Stomach (tissue), 9 donors: Measurements from ENCODE around the gene ZP4. TPM values are rescaled to one million over a fixed set of nuclear protein-coding genes. Genes with fewer than 3 reads are reported as not detected.

Source experiments
- DNase-seq, 2 donors: peaks; one replicate each; pipeline versions ENCODE4 v3.0.0 to v3.0.0-alpha.2; 2013 to 2019
- H3K27ac ChIP-seq, 5 donors: fragments of 200-600 bp in 4 of 5; sonication (generic) in 4 of 5; one replicate each; pipeline ENCODE4 v1.5.1; 2013 to 2019; ENCODE audit warnings: mild to moderate bottlenecking in 1 of 5, moderate library complexity in 1 of 5
- H3K27me3 ChIP-seq, 3 donors: fragments of 200-600 bp; sonication (generic); one replicate each; pipeline ENCODE4 v1.5.1; 2017 to 2019; ENCODE audit warnings: mixed run types in 1 of 3
- H3K36me3 ChIP-seq, 4 donors: fragments of 200-600 bp; sonication (generic); 1 replicate in 3 of 4; 2 replicates in 1 of 4; pipeline ENCODE4 v1.5.1; 2016 to 2019
- H3K4me1 ChIP-seq, 4 donors: fragments of 200-600 bp; sonication (generic); one replicate each; pipeline ENCODE4 v1.5.1; 2016 to 2019
- H3K4me3 ChIP-seq, 4 donors: fragments of 200-600 bp; sonication (generic) in 3 of 4; one replicate each; pipeline ENCODE4 v1.5.1; 2016 to 2019; ENCODE audit warnings: mild to moderate bottlenecking in 1 of 4
- H3K9me3 ChIP-seq, 4 donors: fragments of 200-600 bp; sonication (generic); one replicate each; pipeline ENCODE4 v1.5.1; 2016 to 2019
- EP300 ChIP-seq: sonication (generic); formaldehyde crosslinking; IDR thresholded peaks from one replicate; pipeline ENCODE4 v1.6.1; 2017; ENCODE audit warnings: antibody characterized with exemption
- POLR2A ChIP-seq, 4 donors: fragments of 450-650 bp; IDR thresholded peaks; one replicate each; pipeline ENCODE4 v1.6.1; 2016; ENCODE audit warnings: antibody characterized with exemption in 4 of 4, control low read depth in 2 of 4, mild to moderate bottlenecking in 1 of 4, moderate library complexity in 1 of 4
- POLR2AphosphoS5 ChIP-seq, 3 donors: sonication (generic); formaldehyde crosslinking; IDR thresholded peaks; one replicate each; pipeline ENCODE4 v1.6.1; 2016; ENCODE audit warnings: antibody characterized with exemption in 3 of 3
- WGBS, 5 donors: extraction: QIAGEN DNeasy Blood & Tissue Kit in 3 of 5; methylation state at CpG; one replicate each; pipeline versions ENCODE4 v1.1.5 to v1.1.7; 2013 to 2018; 5-methylcytosine and 5-hydroxymethylcytosine counted together
- intact Hi-C: fragments of 100-400 bp; cut with DNase I; formaldehyde crosslinking; loops from one replicate; pipeline ENCODE4 v1.15.1; 2023; ENCODE audit warnings: low total_unique reads
- polyA plus RNA-seq, 3 donors: library from polyadenylated mRNA; stranded (reverse); fragments of 200-250 nt; gene quantifications; one replicate each; pipeline ENCODE4 v1.2.3, GENCODE V29; 2013
- total RNA-seq, 5 donors: library from RNA; depleted of rRNA; stranded (reverse); fragments of >200 nt; gene quantifications; one replicate each; pipeline versions ENCODE4 v1.1.0 to v1.2.3, GENCODE V29; 2014 to 2016
- TF ChIP-seq, protein P1 (sequence below), 7 experiments: fragments of 450-650 bp in 4 of 7; fragments of 200-600 bp in 3 of 7; sonication (generic) in 3 of 7; IDR thresholded peaks; one replicate each; pipeline ENCODE4 v1.5.1; 2016 to 2019; ENCODE audit warnings: antibody characterized with exemption in 7 of 7, control low read depth in 2 of 7, mild to moderate bottlenecking in 1 of 7
- donor health status: healthy with polysubstance abuse.
- donor health status: Bipolar disorder and iron deficiency.
- donor health status: healthy.

ZP4 gene
- total and polyA plus RNA-seq, 8 donors = not detected

DNA sequence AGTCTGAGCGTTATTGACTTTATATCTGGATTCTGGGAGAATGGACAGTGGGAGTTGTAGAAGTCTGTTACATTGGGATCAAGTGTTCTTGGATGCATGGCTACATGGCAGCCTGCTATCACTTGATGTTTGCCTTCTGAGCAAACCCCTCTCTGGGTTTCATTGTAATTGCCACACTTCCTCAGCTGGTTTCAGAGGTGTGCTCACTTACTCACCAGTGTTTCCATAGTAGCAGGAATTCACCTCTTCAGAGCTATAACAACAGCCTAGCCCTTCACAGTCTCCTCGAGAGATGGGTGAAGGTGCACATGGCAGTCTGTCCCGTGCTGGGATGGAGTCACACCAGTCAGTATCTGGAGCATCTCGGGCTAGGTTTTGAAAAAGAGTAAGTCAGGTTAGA, 2.6 kb downstream of the ZP4 start:
- H3K9me3 ChIP-seq = no peaks in the 10 kb centered on the region
- H3K4me3 ChIP-seq = no peak overlapping the region
- WGBS, 5 donors = 64 to 82% (median 80%) methylated on average over 4 of the region's 4 CpGs
- no peaks in the 10 kb centered on the region for H3K27me3 ChIP-seq
- DNase-seq = no peak
- no peaks in the 10 kb centered on the region for H3K36me3 ChIP-seq
- intact Hi-C loops = no loop called here
- TF ChIP-seq, protein P1, sequence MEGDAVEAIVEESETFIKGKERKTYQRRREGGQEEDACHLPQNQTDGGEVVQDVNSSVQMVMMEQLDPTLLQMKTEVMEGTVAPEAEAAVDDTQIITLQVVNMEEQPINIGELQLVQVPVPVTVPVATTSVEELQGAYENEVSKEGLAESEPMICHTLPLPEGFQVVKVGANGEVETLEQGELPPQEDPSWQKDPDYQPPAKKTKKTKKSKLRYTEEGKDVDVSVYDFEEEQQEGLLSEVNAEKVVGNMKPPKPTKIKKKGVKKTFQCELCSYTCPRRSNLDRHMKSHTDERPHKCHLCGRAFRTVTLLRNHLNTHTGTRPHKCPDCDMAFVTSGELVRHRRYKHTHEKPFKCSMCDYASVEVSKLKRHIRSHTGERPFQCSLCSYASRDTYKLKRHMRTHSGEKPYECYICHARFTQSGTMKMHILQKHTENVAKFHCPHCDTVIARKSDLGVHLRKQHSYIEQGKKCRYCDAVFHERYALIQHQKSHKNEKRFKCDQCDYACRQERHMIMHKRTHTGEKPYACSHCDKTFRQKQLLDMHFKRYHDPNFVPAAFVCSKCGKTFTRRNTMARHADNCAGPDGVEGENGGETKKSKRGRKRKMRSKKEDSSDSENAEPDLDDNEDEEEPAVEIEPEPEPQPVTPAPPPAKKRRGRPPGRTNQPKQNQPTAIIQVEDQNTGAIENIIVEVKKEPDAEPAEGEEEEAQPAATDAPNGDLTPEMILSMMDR (IDR thresholded peaks at IDR 0.05) = no peak
- H3K27ac ChIP-seq = no peak overlapping the region
- no peaks in the 10 kb centered on the region for H3K4me1 ChIP-seq

DNA sequence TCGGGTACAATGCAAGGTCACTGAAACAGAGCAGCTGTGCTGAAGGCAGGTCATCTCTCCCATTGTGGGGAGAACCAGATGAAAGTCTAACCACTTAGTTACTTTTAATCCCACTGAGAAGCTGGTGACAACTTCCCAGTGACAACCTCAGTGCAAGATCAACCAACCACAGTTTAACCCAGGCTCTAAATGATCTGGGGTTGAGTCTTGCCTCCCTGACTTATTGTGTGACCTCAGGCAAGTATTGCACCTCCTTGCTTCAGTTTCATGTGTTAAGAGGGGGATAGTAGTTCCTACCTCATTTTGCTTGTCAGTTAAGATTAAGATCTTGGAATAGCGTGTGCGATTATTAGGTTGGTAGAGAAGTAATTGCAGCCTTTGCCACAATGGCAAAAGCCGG, 3.2 kb downstream of the ZP4 start:
- Histone ChIP-seq H3K36me3 (no peaks in the 10 kb centered on the region), H3K9me3 (no peaks in the 10 kb centered on the region), H3K27me3 (no peaks in the 10 kb centered on the region), H3K4me3 (no peak overlapping the region), H3K27ac (no peak overlapping the region), H3K4me1 (no peaks in the 10 kb centered on the region)
- no peak for DNase-seq
- TF ChIP-seq POLR2AphosphoS5 (IDR thresholded peaks at IDR 0.05) (no peak), POLR2A (IDR thresholded peaks at IDR 0.05) (no peak), EP300 (no peak)
- TF ChIP-seq, protein P1 (IDR thresholded peaks at IDR 0.05) = no peak
- WGBS, 5 donors = 91 to 99% (median 95%) methylated on average over 4 of the region's 4 CpGs
- intact Hi-C loops = no loop called here

DNA sequence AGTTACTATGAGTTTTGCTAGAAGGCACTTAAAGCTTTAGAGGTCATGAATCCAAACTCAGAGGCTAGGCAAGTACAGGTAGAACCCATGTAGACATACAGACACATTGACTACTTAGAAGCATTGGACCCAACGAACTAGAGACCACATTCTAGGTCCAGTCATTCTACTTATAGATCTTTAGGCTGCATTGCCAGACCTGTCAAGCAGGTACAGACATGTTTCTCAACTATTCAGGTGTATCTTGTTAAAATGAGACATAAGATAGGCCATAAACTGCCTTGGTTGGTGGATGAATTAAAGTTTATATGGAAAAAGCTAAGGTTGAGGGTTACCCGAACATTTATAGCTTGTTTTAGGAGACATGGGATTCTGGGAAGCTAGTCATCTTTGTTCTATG, 6.5 kb downstream of the ZP4 start:
- Histone ChIP-seq H3K9me3 (no peaks in the 10 kb centered on the region), H3K4me3 (no peak overlapping the region), H3K36me3 (no peaks in the 10 kb centered on the region), H3K4me1 (no peaks in the 10 kb centered on the region), H3K27me3 (no peaks in the 10 kb centered on the region), H3K27ac (no peak overlapping the region)
- DNase-seq = no peak
- no peak for TF ChIP-seq POLR2A (IDR thresholded peaks at IDR 0.05)
- TF ChIP-seq, protein P1 (IDR thresholded peaks at IDR 0.05) = no peak
- intact Hi-C loops = no loop called here
- 75 to 82% (median 76%) methylated on average over 2 of the region's 2 CpGs for WGBS, 5 donors

DNA sequence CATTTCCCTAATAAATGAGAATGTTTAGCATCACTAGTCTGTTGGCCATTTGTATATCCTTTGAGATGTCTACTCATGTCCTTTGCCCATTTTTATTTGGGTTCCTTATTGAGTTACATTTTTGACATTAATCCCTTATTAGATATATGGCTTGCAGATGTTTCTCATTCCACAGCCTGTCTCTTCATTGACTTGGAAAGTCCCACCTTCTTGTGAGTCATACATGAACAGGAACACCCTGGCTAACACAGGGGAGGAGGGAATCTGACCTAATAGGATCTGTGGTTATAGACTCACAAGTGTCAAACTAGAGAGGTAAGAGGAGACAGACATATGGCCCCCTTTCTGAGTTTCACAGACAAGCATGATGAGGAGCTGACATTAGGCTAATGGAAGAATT, 11.5 kb downstream of the ZP4 start:
- Histone ChIP-seq H3K36me3 (no peaks in the 10 kb centered on the region), H3K9me3 (no peaks in the 10 kb centered on the region), H3K27ac (no peak overlapping the region), H3K4me1 (no peaks in the 10 kb centered on the region), H3K27me3 (no peaks in the 10 kb centered on the region), H3K4me3 (no peak overlapping the region)
- intact Hi-C loops = no loop called here
- TF ChIP-seq EP300 = no peak
- TF ChIP-seq, protein P1 (IDR thresholded peaks at IDR 0.05) = no peak
- DNase-seq = no peak

DNA sequence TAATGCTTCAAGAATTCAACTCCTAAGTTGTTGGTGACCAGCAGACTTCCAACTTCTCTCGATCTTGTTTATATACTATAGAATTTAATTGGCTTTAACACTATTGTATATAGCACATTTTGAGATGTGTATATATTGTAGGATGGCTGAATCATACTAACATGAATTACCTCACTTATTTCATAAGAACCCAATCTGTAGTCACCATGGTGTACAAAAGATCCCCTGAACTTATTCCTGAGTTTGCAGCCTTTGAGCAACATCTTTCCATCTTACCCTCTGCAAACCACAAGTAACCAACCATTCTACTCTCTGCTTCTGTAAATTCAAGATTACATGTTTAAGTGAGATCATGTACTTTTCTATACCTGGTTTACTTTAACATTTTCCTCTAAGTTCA, 12.3 kb downstream of the ZP4 start:
- intact Hi-C loops = no loop called here
- no peaks in the 10 kb centered on the region for H3K4me1 ChIP-seq
- DNase-seq = no peak
- H3K27ac ChIP-seq = no peak overlapping the region
- WGBS, 5 donors = 32 to 74% (median 68%) methylated on average over 1 of the region's 1 CpG
- TF ChIP-seq, protein P1 (IDR thresholded peaks at IDR 0.05) = no peak
- no peak for TF ChIP-seq EP300
- no peak for TF ChIP-seq POLR2AphosphoS5 (IDR thresholded peaks at IDR 0.05)
- TF ChIP-seq POLR2A (IDR thresholded peaks at IDR 0.05) = no peak
- no peaks in the 10 kb centered on the region for H3K36me3 ChIP-seq
- H3K9me3 ChIP-seq = no peaks in the 10 kb centered on the region
- H3K27me3 ChIP-seq = no peaks in the 10 kb centered on the region
- H3K4me3 ChIP-seq = no peak overlapping the region
